ENCODE data around the gene GRK7. TPM values are rescaled to one million over a fixed set of nuclear protein-coding genes. Genes with fewer than 3 reads are reported as not detected.
"Not testable (repeated sequence)": the region's sequence is repeated elsewhere in the genome, so short reads cannot be mapped to it uniquely, and the experiment has no call there.

Gene GRK7
- total and polyA plus RNA-seq, 2 of the 4 experiments (the other 2 are of a cell fraction), result not detected

- dilution Hi-C loops (cut with HindIII; ENCODE audit: low sequenced_read_pairs, unreplicated experiment), result no loop called here
- Histone ChIP-seq H2BK5ac (ENCODE audit: low read depth, low read length, poor library complexity, severe bottlenecking) (no peak overlapping the region), H3K18ac (ENCODE audit: low read depth, low read length) (no peak overlapping the region), H3K14ac (replicated peaks; ENCODE audit: low read depth, low read length) (no peak overlapping the region), H4K20me1 (ENCODE audit: insufficient read depth, low read length) (no peaks in the 10 kb centered on the region), H3K9me3 (ENCODE audit: control insufficient read depth, insufficient read depth, low read length) (no peaks in the 10 kb centered on the region), H2AFZ (replicated peaks; ENCODE audit: low read length, poor library complexity) (no peak overlapping the region), H3K23ac (ENCODE audit: low read depth, low read length) (no peak overlapping the region), H3K4me2 (ENCODE audit: low read depth, low read length) (no peak overlapping the region), H2BK20ac (ENCODE audit: low read depth, low read length) (no peak overlapping the region), H3K4me3 (ENCODE audit: insufficient read depth, low read depth, low read length) (no peak overlapping the region), H4K8ac (ENCODE audit: low read depth in 2 of 2, low read length in 2 of 2) (no peak overlapping the region), H4K5ac (ENCODE audit: low read depth, low read length) (no peak overlapping the region), H3K4ac (ENCODE audit: low read depth, low read length) (no peak overlapping the region), H2BK15ac (ENCODE audit: low read depth, low read length) (no peak overlapping the region), H4K91ac (ENCODE audit: insufficient read depth, low read depth, low read length) (no peak overlapping the region), H3K56ac (ENCODE audit: extremely low read depth, insufficient read depth, low read length) (no peak overlapping the region), H3K79me1 (ENCODE audit: low read depth in 1 of 2, low read length in 2 of 2) (no peaks in the 10 kb centered on the region), H3K9ac (ENCODE audit: low read depth, low read length) (no peak overlapping the region), H3K36me3 (ENCODE audit: control insufficient read depth, insufficient read depth, low read length) (no peaks in the 10 kb centered on the region), H3K27me3 (ENCODE audit: control insufficient read depth, insufficient read depth, low read length) (peaks cover 8% of the 10 kb centered on the region), H3K27ac (ENCODE audit: insufficient read depth, low read length) (no peak overlapping the region), H2AK9ac (replicated peaks; ENCODE audit: low read depth, low read length, poor library complexity) (no peak overlapping the region), H2BK120ac (ENCODE audit: low read depth, low read length) (no peak overlapping the region), H3K9me1 (ENCODE audit: insufficient read depth, low read length) (no peaks in the 10 kb centered on the region), H3K4me1 (ENCODE audit: control insufficient read depth, insufficient read depth, low read length) (no peaks in the 10 kb centered on the region), H2AK5ac (ENCODE audit: low read depth, low read length) (no peak overlapping the region)
- no peak for TF ChIP-seq CHD1 (IDR thresholded peaks at IDR 0.05; ENCODE audit: low read depth, low read length)
- CTCF ChIA-PET, result no interaction called here
- intact Hi-C loops (cut with micrococcal nuclease), result no loop called here
- 100% methylated on average over 1 of the region's 4 CpGs; no CpG with 5 or more reads in 1 of the 2 experiments for WGBS, 2 experiments (ENCODE audit: extremely low coverage in 2 of 2, insufficient read length in 1 of 2)
- DNase-seq, result no peak
- POLR2A ChIA-PET (ENCODE audit: unreplicated experiment), result no interaction called here
- BruUV-seq (replicated peaks), result no TSS peak
- ATAC-seq (ENCODE audit: low read depth), result no peak
- in situ Hi-C loops (cut with MboI; ENCODE audit: low sequenced_read_pairs), result no loop called here
These were observed 24.9 kb downstream of the GRK7 start for GRCh38 chr3:141788149-141788548.

DNA sequence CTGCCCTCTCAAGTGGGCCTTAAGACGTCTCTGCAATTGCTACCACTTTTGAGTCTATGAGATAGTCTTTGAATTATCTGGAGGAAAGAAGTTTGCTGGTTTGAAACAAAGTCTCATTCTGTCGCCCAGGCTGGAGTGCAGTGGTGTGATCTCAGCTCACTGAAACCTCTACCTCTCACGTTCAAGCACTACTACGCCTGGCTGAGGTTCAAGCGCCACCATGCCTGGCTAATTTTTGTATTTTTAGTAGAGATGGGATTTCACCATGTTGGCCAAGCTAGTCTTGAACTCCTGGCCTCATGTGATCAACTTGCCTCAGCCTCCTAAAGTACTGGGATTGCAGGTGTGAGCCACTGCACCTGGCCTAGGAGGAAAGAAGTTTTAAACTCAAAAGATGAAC lies 25.5 kb downstream of the GRK7 start:
- H3K18ac ChIP-seq (ENCODE audit: low read depth, low read length); H2AK9ac ChIP-seq (replicated peaks; ENCODE audit: low read depth, low read length, poor library complexity); H3K23ac ChIP-seq (ENCODE audit: low read depth, low read length); H2BK5ac ChIP-seq (ENCODE audit: low read depth, low read length, poor library complexity, severe bottlenecking); H3K27me3 ChIP-seq (ENCODE audit: control insufficient read depth, insufficient read depth, low read length); in situ Hi-C loops (cut with MboI; ENCODE audit: low sequenced_read_pairs); BruUV-seq (replicated peaks); H3K4ac ChIP-seq (ENCODE audit: low read depth, low read length); H3K56ac ChIP-seq (ENCODE audit: extremely low read depth, insufficient read depth, low read length); H3K4me2 ChIP-seq (ENCODE audit: low read depth, low read length); H4K5ac ChIP-seq (ENCODE audit: low read depth, low read length); H2AK5ac ChIP-seq (ENCODE audit: low read depth, low read length); DNase-seq; H4K8ac ChIP-seq (ENCODE audit: low read depth in 2 of 2, low read length in 2 of 2); dilution Hi-C loops (cut with HindIII; ENCODE audit: low sequenced_read_pairs, unreplicated experiment); H3K4me1 ChIP-seq (ENCODE audit: control insufficient read depth, insufficient read depth, low read length); H4K20me1 ChIP-seq (ENCODE audit: insufficient read depth, low read length); H3K9me3 ChIP-seq (ENCODE audit: control insufficient read depth, insufficient read depth, low read length); H3K4me3 ChIP-seq (ENCODE audit: insufficient read depth, low read depth, low read length); ATAC-seq (ENCODE audit: low read depth); H3K14ac ChIP-seq (replicated peaks; ENCODE audit: low read depth, low read length); H2AFZ ChIP-seq (replicated peaks; ENCODE audit: low read length, poor library complexity); H3K9ac ChIP-seq (ENCODE audit: low read depth, low read length); intact Hi-C loops (cut with micrococcal nuclease); H2BK15ac ChIP-seq (ENCODE audit: low read depth, low read length); H2BK120ac ChIP-seq (ENCODE audit: low read depth, low read length); H4K91ac ChIP-seq (ENCODE audit: insufficient read depth, low read depth, low read length); CTCF ChIA-PET; H3K36me3 ChIP-seq (ENCODE audit: control insufficient read depth, insufficient read depth, low read length); H3K9me1 ChIP-seq (ENCODE audit: insufficient read depth, low read length); H2BK20ac ChIP-seq (ENCODE audit: low read depth, low read length); POLR2A ChIA-PET (ENCODE audit: unreplicated experiment); H3K27ac ChIP-seq (ENCODE audit: insufficient read depth, low read length); H3K79me1 ChIP-seq (ENCODE audit: low read depth in 1 of 2, low read length in 2 of 2): not testable (repeated sequence)
- WGBS, 2 experiments (ENCODE audit: extremely low coverage in 2 of 2, insufficient read length in 1 of 2), result 80% methylated on average over 1 of the region's 5 CpGs; no CpG with 5 or more reads in 1 of the 2 experiments

Data from IMR-90 (cell line).